GM19328 (cell line): ENCODE results near the gene PIGM.

Experiments used
- ATAC-seq: cut with Tn5 transposase; IDR thresholded peaks from one replicate; pipeline ENCODE4 v1.9.1; 2021; ENCODE audit warnings: mild to moderate bottlenecking, moderate library complexity; ENCODE audit not compliant: unreplicated experiment

PIGM gene

GRCh38 chr1:159990005-159990404, 41.8 kb downstream of the PIGM start:
- no peak for ATAC-seq

DNA sequence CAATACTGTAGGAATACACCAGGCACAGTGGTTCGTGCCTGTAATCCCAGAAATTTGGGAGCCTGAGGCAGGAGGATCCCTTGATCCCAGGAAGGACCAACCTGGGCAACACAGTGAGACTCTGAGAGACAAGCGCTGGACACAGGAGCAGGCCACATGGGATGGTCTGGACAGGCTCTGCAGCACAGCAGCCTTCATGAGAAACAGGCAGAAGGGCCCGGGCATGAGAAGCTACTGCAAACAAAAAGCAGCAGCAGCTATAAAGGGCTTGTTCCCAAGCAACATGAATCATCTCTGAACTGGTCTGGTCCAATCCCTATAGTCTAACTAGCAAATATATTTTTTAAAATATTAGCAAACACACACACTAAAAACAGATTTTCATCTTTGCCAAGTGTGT, 42.2 kb downstream of the PIGM start:
- ATAC-seq, result no peak

GRCh38 chr1:159988006-159988405, 43.8 kb downstream of the PIGM start:
- no peak for ATAC-seq

DNA sequence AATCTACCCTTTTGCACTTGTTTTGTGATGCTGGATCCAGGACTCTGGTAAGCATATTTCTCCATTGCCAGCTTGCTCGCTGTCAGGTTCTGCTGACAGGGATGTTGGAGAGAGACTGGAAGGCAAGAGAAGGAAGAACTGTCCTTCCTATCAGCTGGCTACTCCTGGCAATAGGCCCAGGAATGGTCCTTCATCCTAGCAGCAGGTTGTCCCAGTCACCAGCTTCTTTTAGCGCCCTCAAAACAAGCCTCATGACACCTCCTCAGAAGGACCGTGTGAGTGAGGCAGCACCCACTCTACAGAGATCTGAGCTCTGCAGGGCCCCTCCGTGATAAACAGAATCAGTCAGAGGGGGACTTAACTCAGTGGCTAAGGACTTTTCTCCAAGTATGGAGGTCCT, 44.6 kb downstream of the PIGM start:
- ATAC-seq, result no peak

DNA sequence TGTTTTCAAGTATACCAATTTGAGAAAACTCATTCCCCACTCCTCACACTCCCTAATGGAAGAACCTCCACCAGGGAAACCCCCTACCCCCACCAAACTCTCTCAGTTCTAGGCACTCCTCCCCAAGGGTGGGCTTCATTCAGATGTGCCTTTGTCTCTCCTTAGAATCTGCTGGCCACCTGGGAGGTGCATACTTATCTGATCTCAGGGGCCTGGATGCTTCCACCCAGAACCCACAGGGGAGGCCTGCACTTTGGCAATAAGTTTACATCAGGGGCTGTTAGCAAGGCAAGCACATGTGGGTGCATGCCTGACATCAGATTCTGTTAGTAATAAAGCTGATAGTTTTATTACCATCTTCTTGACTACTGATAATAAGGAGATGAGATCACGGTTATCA, 45.3 kb downstream of the PIGM start:
- no peak for ATAC-seq

- no peak for ATAC-seq
Observed at GRCh38 chr1:159986093-159986492, 45.7 kb downstream of the PIGM start.

DNA sequence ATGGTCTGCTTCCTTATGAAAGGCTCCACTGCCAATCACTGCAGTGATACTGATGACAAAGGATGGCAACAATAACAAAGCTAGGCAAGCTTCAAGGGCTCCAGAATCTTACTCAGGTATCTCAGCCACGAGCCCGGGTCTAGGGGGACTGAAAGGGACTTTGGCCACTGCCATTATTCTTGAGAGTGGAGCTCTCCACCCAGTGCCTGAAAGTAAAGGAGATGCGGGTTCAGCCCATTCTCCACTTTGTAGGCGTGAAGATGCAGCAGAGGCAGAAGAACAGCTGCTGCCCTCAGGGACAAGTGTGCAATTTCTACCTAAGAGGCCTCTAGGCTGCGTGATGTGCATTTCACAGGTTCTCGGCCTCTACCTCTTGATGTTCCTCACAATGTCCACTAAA, 46.3 kb downstream of the PIGM start:
- no peak for ATAC-seq

DNA sequence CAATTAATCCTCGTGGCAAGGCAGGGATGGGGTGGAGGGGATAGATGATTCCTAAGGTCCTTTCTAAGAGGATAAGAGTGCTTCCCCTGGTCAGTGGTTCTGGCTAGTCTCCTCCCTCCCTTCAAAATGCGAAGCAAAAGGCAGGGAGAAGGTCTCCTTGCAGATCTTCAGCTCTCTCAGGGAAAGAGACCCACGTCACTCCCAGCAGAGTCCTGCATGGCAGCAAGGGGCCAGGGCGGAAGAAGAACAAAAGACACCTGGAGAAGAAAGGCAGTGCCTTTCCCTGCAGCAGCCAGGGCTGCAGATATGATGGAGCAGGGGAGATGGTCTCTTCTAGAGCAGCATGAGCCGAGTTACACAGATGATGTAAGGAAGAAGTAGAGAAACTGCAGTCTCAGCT, 48.1 kb downstream of the PIGM start:
- ATAC-seq, result no peak

DNA sequence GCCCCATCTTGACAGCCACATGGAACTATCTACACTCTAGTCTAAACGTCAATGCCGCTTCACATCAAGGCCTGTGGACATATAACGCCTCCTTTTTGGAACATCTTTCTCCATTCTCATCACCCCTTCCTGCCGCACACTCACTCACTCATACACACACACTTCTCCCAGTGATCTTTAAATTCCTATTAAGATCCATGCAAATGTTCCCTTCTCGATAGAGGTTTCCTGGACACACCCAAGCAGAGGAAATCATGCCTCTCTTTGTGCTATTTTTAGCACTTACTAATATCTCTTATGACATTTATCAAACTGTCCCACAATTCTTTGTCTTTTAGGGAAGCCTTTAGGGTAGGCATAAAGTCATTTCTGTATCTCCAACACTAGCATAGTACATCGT, 49.5 kb downstream of the PIGM start:
- ATAC-seq, result no peak

GRCh38 chr1:159981351-159982055, 50.3 kb downstream of the PIGM start:
- no peak for ATAC-seq

GRCh38 chr1:159980786-159981185, 51.0 kb downstream of the PIGM start:
- ATAC-seq, result no peak

DNA sequence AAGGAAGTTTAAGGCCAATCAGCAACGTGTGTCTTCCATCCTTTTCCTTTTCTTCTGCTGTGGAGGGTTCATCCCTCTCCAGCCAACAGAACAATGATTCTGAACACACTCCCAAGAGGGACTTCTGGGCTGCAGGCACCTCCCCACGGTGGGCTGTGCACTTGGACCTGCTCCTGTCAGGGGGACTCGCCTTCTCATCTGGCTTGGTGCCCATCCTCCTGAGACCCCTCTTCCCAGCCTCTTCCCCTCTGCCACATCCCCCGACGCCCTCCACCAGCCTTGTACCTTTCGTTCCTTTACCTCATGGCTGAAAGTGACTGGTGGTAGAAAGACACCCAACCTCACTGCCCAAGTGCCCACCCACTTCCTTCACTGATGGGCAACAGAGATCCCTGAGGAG, 51.7 kb downstream of the PIGM start:
- no peak for ATAC-seq

- no peak for ATAC-seq
Observed at GRCh38 chr1:159979257-159979656, 52.5 kb downstream of the PIGM start.

DNA sequence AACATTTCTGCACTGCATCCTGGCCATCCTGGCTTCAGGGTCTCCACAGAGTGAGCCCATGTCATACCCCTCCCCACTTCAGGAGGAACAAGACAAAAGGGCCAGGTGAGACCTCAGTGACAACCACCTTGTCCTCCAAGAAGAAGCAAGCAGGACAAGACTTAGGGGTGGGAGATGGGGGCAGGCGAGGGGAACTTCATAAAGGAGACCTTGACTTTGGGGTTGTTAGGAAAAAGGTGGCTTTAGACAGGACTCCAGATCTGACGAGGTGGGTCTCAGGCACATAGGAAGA, 53.7 kb downstream of the PIGM start:
- ATAC-seq, result no peak

DNA sequence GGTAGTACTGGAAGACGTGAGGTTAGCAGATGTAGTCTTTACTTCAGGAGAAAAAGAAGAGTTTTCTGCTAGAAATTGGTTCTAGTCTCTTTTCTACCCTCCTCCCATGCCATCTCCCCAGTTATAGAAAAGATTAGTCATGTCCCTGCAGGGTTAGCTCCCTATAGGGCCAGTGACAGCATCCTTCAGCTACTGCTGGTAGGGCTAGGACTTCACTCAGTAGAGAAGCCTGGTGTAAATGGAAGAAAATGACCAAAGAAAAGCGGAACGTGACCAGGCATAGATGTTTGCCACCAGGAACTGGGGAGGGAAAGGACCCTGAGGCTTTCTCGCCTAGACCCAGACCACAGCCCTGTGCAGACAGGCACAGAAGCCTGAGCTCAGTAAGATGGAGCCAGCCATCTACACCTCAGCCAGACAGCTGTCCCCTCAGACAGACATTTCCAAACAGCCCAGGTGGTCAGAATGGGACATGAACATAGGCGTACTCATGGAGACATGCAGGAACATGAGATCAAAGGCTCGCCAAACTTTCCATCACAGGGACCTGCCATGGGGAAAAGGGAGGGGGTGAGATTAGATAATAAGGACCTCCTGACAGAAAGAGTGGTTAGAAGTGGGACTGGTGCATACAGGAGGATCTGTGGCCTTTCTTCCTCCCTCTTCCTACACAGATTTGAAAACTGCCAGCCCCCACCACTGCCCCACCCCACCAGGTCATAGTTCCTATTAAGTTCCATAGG, 54.3 kb downstream of the PIGM start:
- ATAC-seq, result no peak
